Measurements from ENCODE around the gene RNF150.

Gene RNF150

GRCh38 chr4:140989944-140990343, 143.3 kb downstream of the RNF150 start:
- TF ChIP-seq, protein P1, sequence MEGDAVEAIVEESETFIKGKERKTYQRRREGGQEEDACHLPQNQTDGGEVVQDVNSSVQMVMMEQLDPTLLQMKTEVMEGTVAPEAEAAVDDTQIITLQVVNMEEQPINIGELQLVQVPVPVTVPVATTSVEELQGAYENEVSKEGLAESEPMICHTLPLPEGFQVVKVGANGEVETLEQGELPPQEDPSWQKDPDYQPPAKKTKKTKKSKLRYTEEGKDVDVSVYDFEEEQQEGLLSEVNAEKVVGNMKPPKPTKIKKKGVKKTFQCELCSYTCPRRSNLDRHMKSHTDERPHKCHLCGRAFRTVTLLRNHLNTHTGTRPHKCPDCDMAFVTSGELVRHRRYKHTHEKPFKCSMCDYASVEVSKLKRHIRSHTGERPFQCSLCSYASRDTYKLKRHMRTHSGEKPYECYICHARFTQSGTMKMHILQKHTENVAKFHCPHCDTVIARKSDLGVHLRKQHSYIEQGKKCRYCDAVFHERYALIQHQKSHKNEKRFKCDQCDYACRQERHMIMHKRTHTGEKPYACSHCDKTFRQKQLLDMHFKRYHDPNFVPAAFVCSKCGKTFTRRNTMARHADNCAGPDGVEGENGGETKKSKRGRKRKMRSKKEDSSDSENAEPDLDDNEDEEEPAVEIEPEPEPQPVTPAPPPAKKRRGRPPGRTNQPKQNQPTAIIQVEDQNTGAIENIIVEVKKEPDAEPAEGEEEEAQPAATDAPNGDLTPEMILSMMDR (IDR thresholded peaks at IDR 0.05), result no peak
- no peak overlapping the region for H3K4me3 ChIP-seq (ENCODE audit: low read depth in 1 of 2, low read length in 1 of 2)
- no peaks in the 10 kb centered on the region for H3K36me3 ChIP-seq
- H3K27me3 ChIP-seq, result no peaks in the 10 kb centered on the region
- no peaks in the 10 kb centered on the region for H3K9me3 ChIP-seq
- no peak overlapping the region for H3K27ac ChIP-seq
- H3K4me1 ChIP-seq (ENCODE audit: control insufficient read depth in 1 of 2, insufficient read depth in 1 of 2, low read depth in 1 of 2, low read length in 1 of 2), result no peaks in the 10 kb centered on the region

GRCh38 chr4:140986045-140986444, 147.2 kb downstream of the RNF150 start:
- H3K27ac ChIP-seq, result no peak overlapping the region
- H3K27me3 ChIP-seq, result no peaks in the 10 kb centered on the region
- no peaks in the 10 kb centered on the region for H3K4me1 ChIP-seq (ENCODE audit: control insufficient read depth in 1 of 2, insufficient read depth in 1 of 2, low read depth in 1 of 2, low read length in 1 of 2)
- no peak overlapping the region for H3K4me3 ChIP-seq (ENCODE audit: low read depth in 1 of 2, low read length in 1 of 2)
- no peaks in the 10 kb centered on the region for H3K36me3 ChIP-seq
- TF ChIP-seq, protein P1 (IDR thresholded peaks at IDR 0.05), result no peak
- H3K9me3 ChIP-seq, result no peaks in the 10 kb centered on the region

- Histone ChIP-seq H3K9me3 (no peaks in the 10 kb centered on the region), H3K27me3 (no peaks in the 10 kb centered on the region), H3K36me3 (no peaks in the 10 kb centered on the region), H3K4me3 (ENCODE audit: low read depth in 1 of 2, low read length in 1 of 2) (no peak overlapping the region), H3K4me1 (ENCODE audit: control insufficient read depth in 1 of 2, insufficient read depth in 1 of 2, low read depth in 1 of 2, low read length in 1 of 2) (no peaks in the 10 kb centered on the region), H3K27ac (no peak overlapping the region)
- TF ChIP-seq, protein P1 (IDR thresholded peaks at IDR 0.05), result no peak
Observed at GRCh38 chr4:140982613-140983340, 150.5 kb downstream of the RNF150 start.

DNA sequence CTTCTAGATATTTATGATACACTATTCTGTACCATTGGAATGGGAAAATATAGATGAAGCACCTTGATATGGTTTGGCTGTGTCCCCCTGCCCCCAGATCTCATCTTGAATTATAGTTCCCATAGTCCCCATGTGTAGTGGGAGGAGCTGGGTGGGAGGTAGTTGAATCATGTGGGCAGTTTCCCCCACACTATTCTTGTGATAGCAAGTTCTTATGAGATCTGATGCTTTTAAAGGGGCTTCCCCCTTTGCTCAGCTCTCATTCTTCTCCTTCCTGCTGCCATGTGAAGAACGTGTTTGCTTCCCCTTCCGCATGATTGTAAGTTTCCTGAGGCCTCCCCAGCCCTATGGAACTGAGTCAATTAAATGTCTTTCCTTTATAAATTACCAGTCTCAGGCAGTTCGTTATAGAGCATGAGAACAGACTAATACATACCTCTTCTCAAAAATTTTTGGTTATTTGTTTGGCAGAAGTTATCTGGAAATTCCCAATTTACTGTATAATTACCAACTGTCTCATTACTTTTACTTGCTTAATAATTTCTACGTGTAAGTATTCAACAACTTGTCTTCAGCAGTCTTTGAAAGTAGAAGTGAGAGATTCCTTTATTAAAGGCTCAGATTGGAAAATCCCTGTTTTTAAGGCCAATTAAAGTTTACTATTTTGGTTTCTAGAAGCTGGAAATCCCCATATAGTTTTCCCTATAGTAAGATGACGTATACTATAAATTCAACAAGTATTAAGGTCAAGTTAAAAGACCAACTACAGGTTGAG, 152.7 kb downstream of the RNF150 start:
- Histone ChIP-seq H3K9me3 (no peaks in the 10 kb centered on the region), H3K4me3 (ENCODE audit: low read depth in 1 of 2, low read length in 1 of 2) (no peak overlapping the region), H3K36me3 (no peaks in the 10 kb centered on the region), H3K27me3 (no peaks in the 10 kb centered on the region), H3K27ac (no peak overlapping the region), H3K4me1 (ENCODE audit: control insufficient read depth in 1 of 2, insufficient read depth in 1 of 2, low read depth in 1 of 2, low read length in 1 of 2) (no peaks in the 10 kb centered on the region)
- TF ChIP-seq, protein P1 (IDR thresholded peaks at IDR 0.05), result no peak

DNA sequence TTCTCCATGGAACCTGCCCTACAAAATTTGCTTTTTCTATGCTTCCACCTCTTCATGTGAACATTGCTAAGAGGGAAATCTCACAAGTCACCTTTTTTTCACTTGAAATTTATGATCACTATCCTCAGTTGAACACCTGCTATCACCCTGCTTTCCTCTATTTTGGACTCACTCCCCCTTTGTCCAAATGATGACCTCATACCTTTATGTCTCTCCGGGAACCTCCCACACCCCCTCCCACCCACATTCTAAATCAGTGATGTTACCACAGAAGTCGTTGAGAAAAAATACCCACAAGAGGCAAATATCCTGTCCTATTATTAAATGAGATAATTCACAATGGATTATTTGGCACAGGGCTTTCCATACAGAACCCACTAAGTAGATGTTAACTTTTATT, 156.5 kb downstream of the RNF150 start:
- no peak overlapping the region for H3K4me3 ChIP-seq (ENCODE audit: low read depth in 1 of 2, low read length in 1 of 2)
- no peaks in the 10 kb centered on the region for H3K36me3 ChIP-seq
- TF ChIP-seq, protein P1 (IDR thresholded peaks at IDR 0.05), result no peak
- no peaks in the 10 kb centered on the region for H3K27me3 ChIP-seq
- H3K27ac ChIP-seq, result no peak overlapping the region
- H3K4me1 ChIP-seq (ENCODE audit: control insufficient read depth in 1 of 2, insufficient read depth in 1 of 2, low read depth in 1 of 2, low read length in 1 of 2), result no peaks in the 10 kb centered on the region
- H3K9me3 ChIP-seq, result no peaks in the 10 kb centered on the region
